KBM-7 (cell line): Measurements from ENCODE around the gene KRT37.
"Not testable (repeated sequence)": the region's sequence is repeated elsewhere in the genome, so short reads cannot be mapped to it uniquely, and the experiment has no call there.

Source experiments
- DNase-seq: peaks from one replicate; pipeline ENCODE4 v3.0.0-alpha.2; 2015
- in situ Hi-C: fragments of 300-500 bp; cut with MboI; formaldehyde crosslinking; loops from 2 replicates; pipeline ENCODE4 v1.14.3; 2020; ENCODE audit warnings: low sequenced_read_pairs, low pct_unique_long_range_greater_than_20kb, mixed read lengths

Gene KRT37

GRCh38 chr17:41386227-41386626, 38.2 kb downstream of the KRT37 start:
- DNase-seq, result no peak
- in situ Hi-C loops, result no loop called here

DNA sequence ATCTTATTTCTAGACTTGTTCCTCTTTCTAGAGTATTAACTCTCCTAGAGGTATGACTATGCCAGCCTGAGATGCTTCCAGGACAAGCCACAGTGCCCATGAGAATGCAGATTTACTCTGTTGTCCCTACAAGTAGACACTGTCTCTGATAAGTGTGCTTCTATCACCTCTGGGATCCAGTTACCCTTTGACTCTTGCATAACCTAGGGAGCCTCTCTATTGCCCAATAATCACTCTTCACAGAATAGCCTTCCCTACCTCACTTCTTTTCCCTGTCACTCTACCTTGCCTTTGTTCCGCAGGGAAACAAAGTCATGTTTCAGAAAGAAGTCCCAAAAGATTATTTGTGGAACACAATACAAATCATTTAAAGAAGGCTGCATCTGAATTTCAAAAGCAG, 40.7 kb downstream of the KRT37 start:
- in situ Hi-C loops, result no loop called here
- DNase-seq, result no peak

DNA sequence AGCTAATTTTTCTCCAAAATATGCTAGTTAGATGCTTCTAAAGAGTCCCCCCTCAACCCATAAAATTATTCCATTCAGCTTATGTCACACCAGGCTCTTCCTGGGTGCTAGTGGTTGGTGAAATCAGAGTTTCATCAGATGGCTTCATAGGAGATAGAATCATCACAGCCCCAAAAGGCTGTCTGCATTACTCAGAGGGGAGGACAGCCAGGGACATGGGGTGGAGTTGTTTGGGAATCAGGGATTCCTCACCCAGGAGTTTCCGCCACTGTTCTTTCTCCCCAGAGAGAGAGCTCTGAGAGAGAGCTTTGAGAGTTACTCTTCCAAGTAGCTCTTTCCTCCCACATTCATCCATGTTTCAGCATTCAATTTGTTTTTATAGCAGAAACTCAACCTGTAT, 42.0 kb downstream of the KRT37 start:
- DNase-seq, result no peak
- in situ Hi-C loops, result no loop called here

- in situ Hi-C loops, DNase-seq: not testable (repeated sequence)
Measured at GRCh38 chr17:41381943-41382342, 42.4 kb downstream of the KRT37 start, which contains the start of gene KRT34. KRT34 (minus strand) TSS chr17:41382306; CDS start chr17:41382246, 60 bp downstream.

DNA sequence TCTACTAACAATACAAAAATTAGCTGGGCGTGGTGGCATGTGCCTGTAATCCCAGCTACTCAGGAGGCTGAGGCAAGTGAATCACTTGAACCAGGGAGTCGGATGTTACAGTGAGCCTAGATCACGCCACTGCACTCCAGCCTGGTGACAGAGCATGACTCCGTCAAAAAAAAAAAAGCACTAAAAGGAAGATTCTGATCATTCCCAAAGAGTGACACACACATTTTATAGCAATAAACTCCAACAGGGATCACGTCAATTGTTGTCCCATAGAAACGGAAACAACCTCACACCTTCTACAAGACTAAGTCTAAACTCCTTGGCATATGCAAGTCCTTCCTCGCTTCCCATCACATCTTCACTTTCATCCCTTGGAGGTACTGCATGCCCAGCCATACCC, 44.3 kb downstream of the KRT37 start:
- DNase-seq, in situ Hi-C loops: not testable (repeated sequence)

DNA sequence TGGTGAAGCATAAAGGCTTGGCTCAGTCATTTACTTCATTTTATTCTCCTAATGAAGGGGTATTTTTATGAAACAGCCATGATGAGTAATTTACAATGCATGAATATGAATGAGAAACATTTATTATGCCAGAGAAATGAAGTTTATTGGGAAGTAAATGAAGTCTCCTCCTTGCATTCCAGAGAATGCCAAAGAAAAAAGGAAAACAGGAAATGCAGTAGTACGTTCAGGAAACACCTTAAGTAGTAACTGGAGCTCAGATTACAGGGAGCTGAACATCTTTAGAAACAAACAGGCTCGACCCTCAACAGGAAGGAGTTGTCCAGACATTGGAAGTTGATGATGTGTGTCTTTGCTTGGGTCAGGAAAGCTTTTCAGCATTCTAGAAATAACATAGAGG, 46.8 kb downstream of the KRT37 start:
- in situ Hi-C loops, result no loop called here
- no peak for DNase-seq
